Adrenal gland (tissue), 5 donors: Measurements from ENCODE around the gene NEK2.

ENCODE experiments used
- CTCF ChIP-seq, 6 experiments: fragments of 450-650 bp in 4 of 6; fragments of 200-600 bp in 2 of 6; sonication (generic) in 1 of 6; IDR thresholded peaks; 1 replicate in 5 of 6; 2 replicates in 1 of 6; pipeline versions ENCODE4 v1.5.1 to v1.8.0; 2016 to 2021; ENCODE audit warnings: antibody characterized with exemption in 6 of 6, mild to moderate bottlenecking in 2 of 6, moderate library complexity in 1 of 6
- POLR2A ChIP-seq, 2 donors: fragments of 450-650 bp; IDR thresholded peaks; one replicate each; pipeline ENCODE4 v1.6.1; 2017; ENCODE audit warnings: antibody characterized with exemption in 2 of 2, mild to moderate bottlenecking in 2 of 2, moderate library complexity in 1 of 2
- donor health status: DM: no; HTN: no; CAD: no.

- TF ChIP-seq CTCF (IDR thresholded peaks at IDR 0.05) (no peak), POLR2A (IDR thresholded peaks at IDR 0.05) (no peak)
Observed at GRCh38 chr1:211723273-211723672, 47.9 kb upstream of the NEK2 start.
